Spleen (tissue), 11 donors: ENCODE data around the gene MYLK3. TPM values are rescaled to one million over a fixed set of nuclear protein-coding genes. Genes with fewer than 3 reads are reported as not detected.

Source experiments
- DNase-seq: peaks from one replicate; pipeline ENCODE4 v3.0.0-alpha.2; 2020
- H3K27ac ChIP-seq, 8 donors: fragments of 200-600 bp; sonication (generic) in 7 of 8; 1 replicate in 4 of 8; 2 replicates in 4 of 8; pipeline versions ENCODE4 v1.5.0 to v1.8.0; 2016 to 2021; ENCODE audit warnings: inconsistent platforms in 4 of 8, mild to moderate bottlenecking in 4 of 8, moderate library complexity in 1 of 8
- H3K27me3 ChIP-seq, 7 donors: fragments of 200-600 bp; sonication (generic) in 6 of 7; replicated peaks in 1 of 7; 1 replicate in 4 of 7; 2 replicates in 3 of 7; pipeline versions ENCODE4 v1.5.0 to v1.8.0; 2016 to 2021; ENCODE audit warnings: inconsistent platforms in 3 of 7, mild to moderate bottlenecking in 1 of 7
- H3K36me3 ChIP-seq, 6 donors: fragments of 200-600 bp; sonication (generic) in 5 of 6; 1 replicate in 4 of 6; 2 replicates in 2 of 6; pipeline versions ENCODE4 v1.5.0 to v1.8.0; 2016 to 2021; ENCODE audit warnings: inconsistent platforms in 2 of 6
- H3K4me1 ChIP-seq, 6 donors: fragments of 200-600 bp; sonication (generic) in 5 of 6; 1 replicate in 3 of 6; 2 replicates in 3 of 6; pipeline versions ENCODE4 v1.5.0 to v1.8.0; 2016 to 2021; ENCODE audit warnings: inconsistent platforms in 3 of 6
- H3K4me3 ChIP-seq, 8 donors: fragments of 200-600 bp; sonication (generic) in 7 of 8; 1 replicate in 4 of 8; 2 replicates in 4 of 8; pipeline versions ENCODE4 v1.5.0 to v1.8.0; 2016 to 2021; ENCODE audit warnings: inconsistent platforms in 4 of 8, mild to moderate bottlenecking in 4 of 8, moderate library complexity in 2 of 8
- H3K9me3 ChIP-seq, 8 donors: fragments of 200-600 bp; sonication (generic) in 7 of 8; 1 replicate in 4 of 8; 2 replicates in 4 of 8; pipeline versions ENCODE4 v1.5.0 to v1.8.0; 2016 to 2021; ENCODE audit warnings: inconsistent platforms in 4 of 8
- POLR2A ChIP-seq, 3 donors: fragments of 450-650 bp; IDR thresholded peaks; one replicate each; pipeline ENCODE4 v1.5.1; 2017; ENCODE audit warnings: antibody characterized with exemption in 3 of 3, mild to moderate bottlenecking in 1 of 3
- POLR2AphosphoS5 ChIP-seq, 3 donors: sonication (generic); formaldehyde crosslinking; IDR thresholded peaks; one replicate each; pipeline ENCODE4 v1.5.1; 2017; ENCODE audit warnings: antibody characterized with exemption in 3 of 3
- WGBS, 5 donors: extraction: QIAGEN DNeasy Blood & Tissue Kit in 3 of 5; methylation state at CpG; one replicate each; pipeline versions ENCODE4 v1.1.5 to v1.1.7; 2013 to 2018; 5-methylcytosine and 5-hydroxymethylcytosine counted together
- intact Hi-C: fragments of 100-400 bp; cut with DNase I; formaldehyde crosslinking; loops from one replicate; pipeline ENCODE4 v1.15.0; 2023; ENCODE audit warnings: low total_unique reads
- polyA plus RNA-seq, 3 donors: library from polyadenylated mRNA; stranded (reverse); fragments of 200-250 nt; gene quantifications; one replicate each; pipeline ENCODE4 v1.2.1, GENCODE V29; 2013
- total RNA-seq, 7 donors: library from RNA; depleted of rRNA in 3 of 7; stranded (reverse); fragments of >200 nt in 3 of 7; fragmentation: NEBNext Ultra II Directional in 4 of 7; extraction: Animal tissue kit (Norgen Biotek cat#: 25700) in 4 of 7; gene quantifications; one replicate each; pipeline versions ENCODE4 v1.1.0 to v1.2.1, GENCODE V29; 2016 to 2021
- TF ChIP-seq, protein P1 (sequence below), 11 experiments: fragments of 200-600 bp in 7 of 11; fragments of 450-650 bp in 4 of 11; sonication (generic) in 4 of 11; IDR thresholded peaks in 8 of 11; conservative IDR thresholded peaks in 3 of 11; 1 replicate in 7 of 11; 2 replicates in 4 of 11; pipeline versions ENCODE4 v1.4.0 to v1.8.0; 2016 to 2021; ENCODE audit warnings: antibody characterized with exemption in 11 of 11, inconsistent platforms in 4 of 11, mild to moderate bottlenecking in 1 of 11
- donor health status: healthy with polysubstance abuse.
- donor health status: DM: no; HTN: no; CAD: no; lungs with moderate emphysema.
- donor health status: DM: no; HTN: no; CAD: no.
- donor health status: Bipolar disorder and iron deficiency.
- donor health status: healthy.
- donor health status: DM: no; HTN: no; CAD: no.
- donor health status: DM: yes; HTN: yes; CAD: no.

MYLK3 gene
- total and polyA plus RNA-seq, 10 donors = 0.03 to 2.4 (median 0.25) TPM; not detected in 1

- WGBS, 5 donors = 76 to 86% (median 81%) methylated on average over 2 of the region's 2 CpGs
- Histone ChIP-seq H3K4me3 (no peak overlapping the region), H3K27me3 (no peaks in the 10 kb centered on the region), H3K9me3 (peaks cover 0 to 26% (median 17%) of the 10 kb centered on the region in 8 donors), H3K4me1 (peaks cover 0 to 3% (median under 1%) of the 10 kb centered on the region in 6 donors), H3K36me3 (no peaks in the 10 kb centered on the region), H3K27ac (no peak overlapping the region)
- TF ChIP-seq POLR2AphosphoS5 (IDR thresholded peaks at IDR 0.05) = no peak
- TF ChIP-seq POLR2A (IDR thresholded peaks at IDR 0.05) = no peak
- TF ChIP-seq, protein P1, sequence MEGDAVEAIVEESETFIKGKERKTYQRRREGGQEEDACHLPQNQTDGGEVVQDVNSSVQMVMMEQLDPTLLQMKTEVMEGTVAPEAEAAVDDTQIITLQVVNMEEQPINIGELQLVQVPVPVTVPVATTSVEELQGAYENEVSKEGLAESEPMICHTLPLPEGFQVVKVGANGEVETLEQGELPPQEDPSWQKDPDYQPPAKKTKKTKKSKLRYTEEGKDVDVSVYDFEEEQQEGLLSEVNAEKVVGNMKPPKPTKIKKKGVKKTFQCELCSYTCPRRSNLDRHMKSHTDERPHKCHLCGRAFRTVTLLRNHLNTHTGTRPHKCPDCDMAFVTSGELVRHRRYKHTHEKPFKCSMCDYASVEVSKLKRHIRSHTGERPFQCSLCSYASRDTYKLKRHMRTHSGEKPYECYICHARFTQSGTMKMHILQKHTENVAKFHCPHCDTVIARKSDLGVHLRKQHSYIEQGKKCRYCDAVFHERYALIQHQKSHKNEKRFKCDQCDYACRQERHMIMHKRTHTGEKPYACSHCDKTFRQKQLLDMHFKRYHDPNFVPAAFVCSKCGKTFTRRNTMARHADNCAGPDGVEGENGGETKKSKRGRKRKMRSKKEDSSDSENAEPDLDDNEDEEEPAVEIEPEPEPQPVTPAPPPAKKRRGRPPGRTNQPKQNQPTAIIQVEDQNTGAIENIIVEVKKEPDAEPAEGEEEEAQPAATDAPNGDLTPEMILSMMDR (IDR thresholded peaks at IDR 0.05 in 8 of 11, conservative IDR thresholded peaks at IDR 0.05 in 3 of 11) = no peak
- DNase-seq = no peak
- intact Hi-C loops = no loop called here
Measured at GRCh38 chr16:46782320-46782719, 34.2 kb upstream of the MYLK3 start.

GRCh38 chr16:46777804-46778203, 29.7 kb upstream of the MYLK3 start:
- no peak for DNase-seq
- Histone ChIP-seq H3K4me3 (no peak overlapping the region), H3K9me3 (peaks cover 0 to 6% (median 0%) of the 10 kb centered on the region in 8 donors), H3K27ac (no peak overlapping the region), H3K36me3 (no peaks in the 10 kb centered on the region), H3K27me3 (no peaks in the 10 kb centered on the region), H3K4me1 (peaks cover 0 to 7% (median 0%) of the 10 kb centered on the region in 6 donors)
- WGBS, 5 donors = 86 to 96% (median 91%) methylated on average over 4 to 12 of the region's 12 CpGs
- intact Hi-C loops = no loop called here
- TF ChIP-seq POLR2A (IDR thresholded peaks at IDR 0.05) = no peak
- TF ChIP-seq, protein P1 (IDR thresholded peaks at IDR 0.05 in 8 of 11, conservative IDR thresholded peaks at IDR 0.05 in 3 of 11) = no peak
- no peak for TF ChIP-seq POLR2AphosphoS5 (IDR thresholded peaks at IDR 0.05)

- intact Hi-C loops = no loop called here
- 82 to 95% (median 91%) methylated on average over 4 of the region's 4 CpGs for WGBS, 5 donors
Measured at GRCh38 chr16:46775214-46775613, 27.1 kb upstream of the MYLK3 start.

DNA sequence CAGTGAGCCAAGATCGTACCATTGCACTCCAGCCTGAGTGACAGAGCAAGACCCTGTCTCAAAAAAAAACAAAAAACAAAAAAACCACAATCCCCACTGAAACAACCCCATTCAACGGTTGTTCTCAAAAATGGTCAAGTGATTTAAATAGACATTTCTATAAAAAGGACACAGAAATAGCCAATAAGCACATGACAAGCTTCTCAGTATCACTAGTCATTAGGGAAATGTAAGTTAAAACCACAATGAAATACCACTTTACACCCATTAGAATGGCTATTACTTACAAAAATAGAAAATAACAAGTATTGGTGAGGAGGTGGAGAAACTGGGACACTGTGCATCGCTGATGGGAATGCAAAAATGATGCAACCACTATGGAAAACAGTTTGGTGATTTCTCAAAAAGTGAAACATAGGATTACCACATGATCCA, 26.6 kb upstream of the MYLK3 start:
- H3K4me1 ChIP-seq = peaks cover 0 to 7% (median 0%) of the 10 kb centered on the region in 6 donors
- H3K27ac ChIP-seq = no peak overlapping the region
- no peaks in the 10 kb centered on the region for H3K27me3 ChIP-seq
- H3K4me3 ChIP-seq = no peak overlapping the region
- no peaks in the 10 kb centered on the region for H3K36me3 ChIP-seq
- peaks cover 0 to 6% (median 0%) of the 10 kb centered on the region in 8 donors for H3K9me3 ChIP-seq
- 46 to 58% (median 55%) methylated on average over 3 of the region's 3 CpGs for WGBS, 5 donors
- DNase-seq = no peak
- TF ChIP-seq, protein P1 (IDR thresholded peaks at IDR 0.05 in 8 of 11, conservative IDR thresholded peaks at IDR 0.05 in 3 of 11) = no peak
- no peak for TF ChIP-seq POLR2AphosphoS5 (IDR thresholded peaks at IDR 0.05)
- intact Hi-C loops = no loop called here

More at GRCh38 chr16:46775214-46775613, 27.1 kb upstream of the MYLK3 start:
- H3K27ac ChIP-seq = no peak overlapping the region
- DNase-seq = no peak
- no peaks in the 10 kb centered on the region for H3K36me3 ChIP-seq
- no peak overlapping the region for H3K4me3 ChIP-seq
- TF ChIP-seq, protein P1 (IDR thresholded peaks at IDR 0.05 in 8 of 11, conservative IDR thresholded peaks at IDR 0.05 in 3 of 11) = no peak
- TF ChIP-seq POLR2A (IDR thresholded peaks at IDR 0.05) (no peak), POLR2AphosphoS5 (IDR thresholded peaks at IDR 0.05) (no peak)
- peaks cover 0 to 7% (median 0%) of the 10 kb centered on the region in 6 donors for H3K4me1 ChIP-seq
- H3K9me3 ChIP-seq = peaks cover 0 to 6% (median 0%) of the 10 kb centered on the region in 8 donors
- no peaks in the 10 kb centered on the region for H3K27me3 ChIP-seq
